DND-41 (cell line): ENCODE results near the gene FST.

Source experiments
- ATAC-seq: fragments of 200-7000 bp; cut with Tn5 transposase; 3 replicates; pipeline ENCODE4 v1.9.1; 2021; ENCODE audit warnings: low read depth; ENCODE audit not compliant: insufficient read depth
- DNase-seq: peaks from one replicate; pipeline ENCODE4 v3.0.0-alpha.2; 2020
- H2AFZ ChIP-seq: 2 replicates; pipeline ENCODE4 v1.6.0; 2012; ENCODE audit warnings: low read depth, low read length
- H3K27ac ChIP-seq: 2 replicates; pipeline ENCODE4 v1.5.1; 2012; ENCODE audit warnings: low read length, inconsistent platforms
- H3K27me3 ChIP-seq: fragments of 200-600 bp; sonication (generic); 2 replicates; pipeline ENCODE4 v1.6.0; 2012; ENCODE audit warnings: low read length, mild to moderate bottlenecking, inconsistent platforms; ENCODE audit not compliant: insufficient read depth, poor library complexity
- H3K36me3 ChIP-seq: 2 replicates; pipeline ENCODE4 v1.5.1; 2012; ENCODE audit warnings: low read length, inconsistent platforms; ENCODE audit not compliant: insufficient read depth
- H3K4me1 ChIP-seq: 2 replicates; pipeline ENCODE4 v1.5.1; 2012; ENCODE audit warnings: mild to moderate bottlenecking, low read length; ENCODE audit not compliant: insufficient read depth
- H3K4me2 ChIP-seq: 2 replicates; pipeline ENCODE4 v1.6.0; 2012; ENCODE audit warnings: mild to moderate bottlenecking, moderate library complexity, low read length, inconsistent platforms; ENCODE audit not compliant: insufficient read depth
- H3K4me3 ChIP-seq, 2 experiments: fragments of 200-600 bp in 1 of 2; shearing (Covaris generic) in 1 of 2; 2 replicates each; pipeline ENCODE4 v1.5.1; 2012 to 2016; ENCODE audit warnings: inconsistent platforms in 2 of 2, low read length in 2 of 2, mild to moderate bottlenecking in 2 of 2, low read depth in 1 of 2, moderate library complexity in 1 of 2
- H3K79me2 ChIP-seq: 2 replicates; pipeline ENCODE4 v1.6.0; 2012; ENCODE audit warnings: low read length, inconsistent platforms; ENCODE audit not compliant: insufficient read depth
- H3K9ac ChIP-seq: 2 replicates; pipeline ENCODE4 v1.6.0; 2012; ENCODE audit warnings: low read depth, mild to moderate bottlenecking, inconsistent platforms, low read length, moderate library complexity
- H3K9me3 ChIP-seq: 2 replicates; pipeline ENCODE4 v1.5.1; 2012; ENCODE audit warnings: low read length, moderate library complexity, mild to moderate bottlenecking, inconsistent platforms; ENCODE audit not compliant: insufficient read depth, severe bottlenecking
- H4K20me1 ChIP-seq: 2 replicates; pipeline ENCODE4 v1.6.0; 2012; ENCODE audit warnings: low read length; ENCODE audit not compliant: insufficient read depth
- CTCF ChIP-seq: IDR thresholded peaks from 2 replicates; pipeline ENCODE4 v1.5.1; 2012; ENCODE audit warnings: borderline replicate concordance, low read length, moderate library complexity, mild to moderate bottlenecking; ENCODE audit not compliant: poor library complexity, severe bottlenecking; ENCODE audit errors: extremely low read depth
- EZH2 ChIP-seq: IDR thresholded peaks from 3 replicates; pipeline ENCODE4 v1.6.1; 2012; ENCODE audit warnings: borderline replicate concordance, low read depth, mild to moderate bottlenecking, moderate library complexity, low read length, inconsistent platforms; ENCODE audit not compliant: severe bottlenecking

Gene FST

GRCh38 chr5:53434541-53434940 lies 45.9 kb upstream of the FST start:
- Histone ChIP-seq H2AFZ (no peak overlapping the region), H3K9me3 (no peaks in the 10 kb centered on the region), H3K4me3 (no peak overlapping the region), H3K4me1 (no peaks in the 10 kb centered on the region), H3K27me3 (peaks cover 5% of the 10 kb centered on the region), H3K4me2 (no peak overlapping the region), H3K79me2 (no peaks in the 10 kb centered on the region), H3K9ac (no peak overlapping the region), H3K36me3 (no peaks in the 10 kb centered on the region), H3K27ac (no peak overlapping the region), H4K20me1 (no peaks in the 10 kb centered on the region)
- TF ChIP-seq CTCF (no peak), EZH2 (no peak)
- no peak for ATAC-seq
- DNase-seq = no peak

- no peak overlapping the region for H3K9ac ChIP-seq
- DNase-seq (no peak), ATAC-seq (no peak)
- no peaks in the 10 kb centered on the region for H3K36me3 ChIP-seq
- H3K27me3 ChIP-seq = no peaks in the 10 kb centered on the region
- no peaks in the 10 kb centered on the region for H3K79me2 ChIP-seq
- no peaks in the 10 kb centered on the region for H3K9me3 ChIP-seq
- H3K4me1 ChIP-seq = no peaks in the 10 kb centered on the region
- H4K20me1 ChIP-seq = no peaks in the 10 kb centered on the region
- H3K27ac ChIP-seq = no peak overlapping the region
- no peak overlapping the region for H2AFZ ChIP-seq
- no peak overlapping the region for H3K4me2 ChIP-seq
- no peak overlapping the region for H3K4me3 ChIP-seq
- TF ChIP-seq CTCF (no peak), EZH2 (no peak)
These were observed 43.8 kb upstream of the FST start for GRCh38 chr5:53436480-53437191.

DNA sequence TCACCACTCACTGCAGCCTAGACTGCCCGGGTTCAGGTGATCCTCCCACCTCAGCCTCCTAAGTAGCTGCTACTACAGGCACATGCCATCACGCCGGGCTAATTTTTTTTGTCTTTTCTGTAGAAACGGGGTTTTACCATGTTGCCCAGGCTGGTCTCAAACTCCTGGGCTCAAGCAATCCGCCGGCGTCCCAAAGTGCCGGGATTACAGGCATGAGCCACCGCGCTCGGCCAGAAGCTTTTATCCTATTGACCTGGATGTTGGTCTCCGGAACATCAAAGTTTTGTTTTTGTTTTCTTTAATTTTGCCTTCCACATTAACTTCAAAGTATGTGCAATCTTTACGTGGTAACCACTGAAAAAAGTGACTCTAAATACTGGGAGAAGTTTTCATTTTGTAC lies 42.4 kb upstream of the FST start:
- Histone ChIP-seq H3K9ac (no peak overlapping the region), H3K27me3 (no peaks in the 10 kb centered on the region), H3K79me2 (no peaks in the 10 kb centered on the region), H3K4me3 (no peak overlapping the region), H3K9me3 (no peaks in the 10 kb centered on the region), H3K36me3 (no peaks in the 10 kb centered on the region), H4K20me1 (no peaks in the 10 kb centered on the region), H3K4me1 (no peaks in the 10 kb centered on the region), H2AFZ (no peak overlapping the region), H3K4me2 (no peak overlapping the region), H3K27ac (no peak overlapping the region)
- DNase-seq (no peak), ATAC-seq (no peak)
- TF ChIP-seq CTCF (no peak), EZH2 (no peak)
